CD8-positive, alpha-beta memory T cell (primary cell): ENCODE measurements around the gene HBEGF. TPM values are rescaled to one million over a fixed set of nuclear protein-coding genes. Genes with fewer than 3 reads are reported as not detected.
A peak's percentile ranks its signal among the peaks of the same experiment; 100 is the strongest.

Experiments used
- CTCF ChIA-PET: fragments of 350-600 bp; sonication (Branson Sonifier 250); formaldehyde crosslinking; loops from one replicate; lab custom pipeline; 2021; ENCODE audit warnings: antibody characterized with exemption; lab: Charles Lee
- POLR2A ChIA-PET: fragments of 350-600 bp; sonication (Branson Sonifier 250); formaldehyde crosslinking; loops from one replicate; lab custom pipeline; 2021; ENCODE audit warnings: antibody characterized with exemption; lab: Charles Lee
- DNase-seq, 5 donors: peaks; one replicate each; pipeline versions ENCODE4 v3.0.0 to v3.0.0-alpha.2; 2020 to 2022; ENCODE audit warnings: mixed read lengths in 1 of 5
- H3K27ac ChIP-seq: one replicate; pipeline ENCODE4 v1.7.0; 2013; ENCODE audit warnings: low read depth, mild to moderate bottlenecking, low read length, moderate library complexity
- H3K27me3 ChIP-seq: 2 replicates; pipeline ENCODE4 v1.7.0; 2013; ENCODE audit warnings: low read length, mild to moderate bottlenecking; ENCODE audit not compliant: insufficient read depth, poor library complexity, severe bottlenecking
- H3K36me3 ChIP-seq: 2 replicates; pipeline ENCODE4 v1.7.0; 2013; ENCODE audit warnings: mild to moderate bottlenecking, low read length, moderate library complexity; ENCODE audit not compliant: insufficient read depth
- H3K4me1 ChIP-seq: 2 replicates; pipeline ENCODE4 v1.7.0; 2013; ENCODE audit warnings: mild to moderate bottlenecking, low read length, moderate library complexity; ENCODE audit not compliant: insufficient read depth
- H3K4me3 ChIP-seq: 2 replicates; pipeline ENCODE4 v1.7.0; 2013; ENCODE audit warnings: mild to moderate bottlenecking, low read length
- H3K9me3 ChIP-seq: 2 replicates; pipeline ENCODE4 v1.7.0; 2013; ENCODE audit warnings: mild to moderate bottlenecking, low read length
- H3K27ac Mint-ChIP-seq, 8 donors: one replicate each; pipeline ENCODE4 v1.8.0; 2020 to 2021; ENCODE audit warnings: mixed read lengths in 8 of 8, mild to moderate bottlenecking in 6 of 8, inconsistent platforms in 3 of 8, moderate library complexity in 3 of 8
- H3K27me3 Mint-ChIP-seq, 2 donors: one replicate each; pipeline ENCODE4 v1.8.0; 2020 to 2021; ENCODE audit warnings: mixed read lengths in 2 of 2, mild to moderate bottlenecking in 1 of 2, moderate library complexity in 1 of 2
- H3K36me3 Mint-ChIP-seq, 3 donors: one replicate each; pipeline ENCODE4 v1.8.0; 2020 to 2021; ENCODE audit warnings: mixed read lengths in 3 of 3, inconsistent platforms in 1 of 3, mild to moderate bottlenecking in 1 of 3
- H3K4me1 Mint-ChIP-seq, 3 donors: one replicate each; pipeline ENCODE4 v1.8.0; 2020 to 2021; ENCODE audit warnings: mixed read lengths in 3 of 3, inconsistent platforms in 1 of 3, mild to moderate bottlenecking in 1 of 3
- H3K4me3 Mint-ChIP-seq, 7 donors: one replicate each; pipeline ENCODE4 v1.8.0; 2020 to 2021; ENCODE audit warnings: mixed read lengths in 7 of 7, mild to moderate bottlenecking in 6 of 7, moderate library complexity in 4 of 7, inconsistent platforms in 2 of 7
- H3K9me3 Mint-ChIP-seq, 5 donors: one replicate each; pipeline ENCODE4 v1.8.0; 2020 to 2022; ENCODE audit warnings: mixed read lengths in 5 of 5, mild to moderate bottlenecking in 3 of 5, moderate library complexity in 2 of 5, inconsistent platforms in 1 of 5
- polyA plus RNA-seq: library from polyadenylated mRNA; unstranded; fragments of 300-500 nt; fragmentation: Illumina TruSeq; gene quantifications from one replicate; pipeline ENCODE4 v1.2.3, GENCODE V29; 2021
- total RNA-seq, 2 experiments: library from RNA; stranded (reverse); gene quantifications; one replicate each; pipeline ENCODE4 v1.2.3, GENCODE V29; 2021

The HBEGF gene, protein sequence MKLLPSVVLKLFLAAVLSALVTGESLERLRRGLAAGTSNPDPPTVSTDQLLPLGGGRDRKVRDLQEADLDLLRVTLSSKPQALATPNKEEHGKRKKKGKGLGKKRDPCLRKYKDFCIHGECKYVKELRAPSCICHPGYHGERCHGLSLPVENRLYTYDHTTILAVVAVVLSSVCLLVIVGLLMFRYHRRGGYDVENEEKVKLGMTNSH
- total RNA-seq: 1 to 10 TPM; 2.1 TPM
- not detected for polyA plus RNA-seq

DNA sequence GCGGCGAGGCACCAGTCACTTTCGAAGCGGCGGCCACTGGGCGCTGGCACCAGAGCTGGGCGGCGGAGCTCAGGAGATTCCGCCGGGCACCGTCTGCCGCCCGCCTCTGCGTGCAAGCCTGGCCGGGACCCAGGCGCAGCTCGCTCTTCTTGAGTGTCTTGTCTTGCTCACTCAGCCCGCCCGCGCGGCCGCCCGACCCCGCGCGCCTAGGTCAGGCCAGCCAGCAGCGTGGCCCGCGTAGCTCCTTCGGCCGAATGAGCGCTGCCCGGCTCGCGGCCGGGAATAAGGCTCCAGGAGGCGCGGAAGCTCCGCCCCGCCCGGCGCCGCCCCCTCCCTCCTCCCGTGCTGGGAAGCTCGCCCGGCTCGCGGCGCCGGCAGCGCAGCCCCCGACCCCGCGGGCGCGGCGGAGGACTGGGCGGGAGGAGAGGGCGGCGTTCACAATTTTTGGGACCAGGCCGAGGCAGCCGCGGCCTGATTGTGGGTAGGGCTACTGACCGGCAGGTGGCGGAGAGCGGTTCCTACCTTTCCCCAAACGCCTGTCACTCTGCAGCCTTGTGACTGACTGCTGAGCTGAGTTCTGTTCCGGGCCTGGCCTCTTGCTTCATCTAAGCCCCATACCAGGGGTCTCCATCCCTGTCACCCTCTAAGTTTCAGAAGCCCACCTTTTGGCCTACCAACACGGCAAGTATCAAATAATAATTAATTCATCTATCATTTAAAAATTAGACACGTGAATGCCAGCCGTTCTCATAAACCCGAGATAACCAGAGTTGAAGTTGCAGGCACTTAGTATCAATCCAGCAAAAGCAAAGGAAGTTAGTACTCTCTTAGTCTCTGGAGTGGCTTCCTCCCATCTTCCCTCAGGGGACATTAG, at the start of gene HBEGF:
Gene HBEGF (minus strand): TSS at position 256 of the 874 bp plus-strand sequence. CDS start 275 bp downstream, outside the sequence.
- Histone ChIP-seq H3K36me3 (no peaks in the 10 kb centered on the region), H3K4me3 (peak within 1 kb of the TSS; percentile 51), H3K27ac (no peak within 1 kb of the TSS), H3K27me3 (no peaks in the 10 kb centered on the region), H3K4me1 (peaks cover 40% of the 10 kb centered on the region), H3K9me3 (no peaks in the 10 kb centered on the region)
- no peaks in the 10 kb centered on the region for H3K36me3 Mint-ChIP-seq
- ChIA-PET CTCF (interaction anchor here (0.6 to 3.8 kb wide), 11 partner anchors 9 to 104 kb away, joined by 3 to 16 read pairs (median 3); no protein-coding TSS in a partner anchor), POLR2A (interaction anchor here (1.2 kb wide), 1 partner anchor 54 kb away, joined by 3 read pairs; no protein-coding TSS in a partner anchor)
- H3K9me3 Mint-ChIP-seq: no peaks in the 10 kb centered on the region
- H3K4me1 Mint-ChIP-seq: peaks cover 22 to 31% (median 29%) of the 10 kb centered on the region in 3 donors
- peak; percentile 25 to 59 (median 47) for DNase-seq
- H3K27me3 Mint-ChIP-seq: peaks cover 21 to 33% of the 10 kb centered on the region in 2 donors
- H3K27ac Mint-ChIP-seq: peak within 1 kb of the TSS in 3 of 8 donors; percentile 43 to 87 (median 51)
- peak within 1 kb of the TSS; percentile 76 to 86 (median 80) for H3K4me3 Mint-ChIP-seq

DNA sequence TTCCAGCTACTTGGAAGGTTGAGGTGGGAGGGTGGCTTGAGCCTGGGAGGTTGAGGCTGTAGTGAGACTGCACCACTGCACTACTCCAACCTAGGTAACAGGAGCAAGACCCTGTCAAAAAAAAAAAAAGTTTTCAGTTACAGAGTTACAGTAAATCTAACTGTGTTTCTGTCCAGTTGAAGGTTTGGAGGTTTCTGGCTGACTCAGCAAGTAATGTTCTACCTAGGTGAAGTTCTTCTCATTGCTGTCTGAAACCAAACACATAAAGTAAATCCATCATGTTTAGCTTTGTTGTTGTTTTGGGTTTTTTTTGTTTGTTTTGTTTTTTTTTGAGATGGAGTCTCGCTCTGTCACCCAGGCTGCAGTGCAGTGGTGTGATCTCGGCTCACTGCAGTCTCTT, 47.3 kb upstream of the HBEGF start:
- Histone ChIP-seq H3K9me3 (no peaks in the 10 kb centered on the region), H3K4me3 (no peak overlapping the region), H3K27me3 (no peaks in the 10 kb centered on the region), H3K36me3 (no peaks in the 10 kb centered on the region), H3K27ac (no peak overlapping the region), H3K4me1 (no peaks in the 10 kb centered on the region)
- Mint-ChIP-seq H3K27me3 (no peaks in the 10 kb centered on the region), H3K4me3 (no peak overlapping the region), H3K4me1 (no peaks in the 10 kb centered on the region), H3K27ac (no peak overlapping the region), H3K9me3 (no peaks in the 10 kb centered on the region), H3K36me3 (peaks cover 0 to 5% (median 0%) of the 10 kb centered on the region in 3 donors)
- DNase-seq: no peak
- POLR2A ChIA-PET: no interaction called here
- CTCF ChIA-PET: interaction anchor here (1.9 kb wide), 1 partner anchor 21 kb away, joined by 6 read pairs; no protein-coding TSS in a partner anchor

DNA sequence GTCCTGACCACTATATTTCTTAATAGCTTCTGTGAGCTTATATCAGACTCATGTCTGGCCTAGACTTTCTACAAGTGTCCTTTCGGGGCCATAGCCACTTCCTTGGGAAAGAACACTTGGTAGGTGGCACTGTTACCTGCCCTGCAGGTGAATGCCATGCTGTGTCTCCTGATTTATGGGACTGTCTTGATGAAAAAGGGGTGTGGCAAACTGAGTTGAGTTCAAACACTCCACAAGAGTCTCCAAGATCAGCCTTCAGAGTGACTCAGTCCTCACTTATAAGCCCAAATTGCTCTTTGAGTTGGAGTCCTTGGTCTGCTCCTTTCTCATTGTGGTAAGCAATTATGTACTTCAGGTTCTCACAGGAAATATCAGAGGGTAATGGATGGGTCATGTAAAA, 45.3 kb upstream of the HBEGF start:
- CTCF ChIA-PET: interaction anchor here (0.9 kb wide), 1 partner anchor 27 kb away, joined by 3 read pairs; no protein-coding TSS in a partner anchor
- POLR2A ChIA-PET: no interaction called here
- Mint-ChIP-seq H3K9me3 (no peaks in the 10 kb centered on the region), H3K4me3 (no peak overlapping the region), H3K27ac (no peak overlapping the region), H3K4me1 (no peaks in the 10 kb centered on the region), H3K27me3 (no peaks in the 10 kb centered on the region), H3K36me3 (peaks cover 0 to 5% (median 0%) of the 10 kb centered on the region in 3 donors)
- Histone ChIP-seq H3K9me3 (no peaks in the 10 kb centered on the region), H3K4me3 (no peak overlapping the region), H3K36me3 (no peaks in the 10 kb centered on the region), H3K27ac (no peak overlapping the region), H3K27me3 (no peaks in the 10 kb centered on the region), H3K4me1 (no peaks in the 10 kb centered on the region)
- DNase-seq: no peak

DNA sequence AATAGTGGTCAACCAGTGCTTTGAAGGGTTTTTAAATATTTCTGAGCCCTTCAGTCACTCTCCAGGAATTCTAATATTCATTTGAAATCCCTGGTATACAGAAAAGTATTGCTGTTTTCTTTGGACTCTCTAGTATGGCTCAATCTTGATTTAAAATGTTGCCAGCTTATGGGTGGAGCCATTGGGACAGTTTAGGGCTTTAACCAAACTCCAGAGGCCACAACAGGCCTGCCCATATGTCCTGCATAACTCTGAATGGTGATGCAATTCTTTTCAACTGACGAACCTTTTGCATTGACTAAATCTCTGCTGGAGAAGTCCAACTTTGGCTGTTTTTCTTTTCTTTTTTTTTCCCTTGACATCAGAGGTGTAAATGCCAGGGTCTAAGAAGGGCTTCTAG, 44.9 kb upstream of the HBEGF start:
- Mint-ChIP-seq H3K9me3 (no peaks in the 10 kb centered on the region), H3K4me3 (no peak overlapping the region), H3K27me3 (no peaks in the 10 kb centered on the region), H3K36me3 (peaks cover 0 to 5% (median 0%) of the 10 kb centered on the region in 3 donors), H3K4me1 (no peaks in the 10 kb centered on the region), H3K27ac (no peak overlapping the region)
- Histone ChIP-seq H3K27me3 (no peaks in the 10 kb centered on the region), H3K36me3 (no peaks in the 10 kb centered on the region), H3K4me1 (no peaks in the 10 kb centered on the region), H3K27ac (no peak overlapping the region), H3K9me3 (no peaks in the 10 kb centered on the region), H3K4me3 (no peak overlapping the region)
- no peak for DNase-seq
- ChIA-PET CTCF (interaction anchor here (0.9 kb wide), 1 partner anchor 27 kb away, joined by 3 read pairs; no protein-coding TSS in a partner anchor), POLR2A (no interaction called here)

DNA sequence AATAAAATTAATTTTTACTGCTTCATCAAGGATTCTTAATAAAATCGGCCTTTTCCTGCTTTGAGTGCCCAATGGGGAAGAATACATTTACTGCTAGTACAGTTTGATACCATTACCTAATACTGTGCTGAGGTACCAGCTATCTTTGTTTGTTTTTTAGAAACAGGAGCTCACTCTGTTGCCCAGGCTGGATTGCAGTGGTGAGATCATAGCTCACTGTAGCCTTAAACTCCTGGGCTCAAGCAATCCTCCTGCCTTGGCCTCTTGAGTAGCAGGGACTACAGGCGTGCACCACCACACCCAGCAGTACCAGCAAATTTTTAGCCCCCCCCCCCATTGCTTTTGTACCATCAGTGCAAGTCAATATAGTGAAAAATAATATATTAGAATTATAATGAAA, 41.6 kb upstream of the HBEGF start:
- no peak overlapping the region for H3K27ac Mint-ChIP-seq
- H3K4me1 ChIP-seq: no peaks in the 10 kb centered on the region
- no peaks in the 10 kb centered on the region for H3K36me3 ChIP-seq
- H3K27me3 Mint-ChIP-seq: peaks cover 0 to 2% of the 10 kb centered on the region in 2 donors
- H3K27me3 ChIP-seq: no peaks in the 10 kb centered on the region
- H3K4me1 Mint-ChIP-seq: peaks cover 0 to 2% (median 0%) of the 10 kb centered on the region in 3 donors
- H3K4me3 Mint-ChIP-seq: no peak overlapping the region
- H3K27ac ChIP-seq: no peak overlapping the region
- no peak overlapping the region for H3K4me3 ChIP-seq
- H3K9me3 Mint-ChIP-seq: no peaks in the 10 kb centered on the region
- H3K9me3 ChIP-seq: no peaks in the 10 kb centered on the region
- ChIA-PET POLR2A (no interaction called here), CTCF (interaction anchor here (3.3 kb wide), 1 partner anchor 15 kb away, joined by 11 read pairs; no protein-coding TSS in a partner anchor)
- no peak for DNase-seq
- H3K36me3 Mint-ChIP-seq: peaks cover 0 to 3% (median 0%) of the 10 kb centered on the region in 3 donors

DNA sequence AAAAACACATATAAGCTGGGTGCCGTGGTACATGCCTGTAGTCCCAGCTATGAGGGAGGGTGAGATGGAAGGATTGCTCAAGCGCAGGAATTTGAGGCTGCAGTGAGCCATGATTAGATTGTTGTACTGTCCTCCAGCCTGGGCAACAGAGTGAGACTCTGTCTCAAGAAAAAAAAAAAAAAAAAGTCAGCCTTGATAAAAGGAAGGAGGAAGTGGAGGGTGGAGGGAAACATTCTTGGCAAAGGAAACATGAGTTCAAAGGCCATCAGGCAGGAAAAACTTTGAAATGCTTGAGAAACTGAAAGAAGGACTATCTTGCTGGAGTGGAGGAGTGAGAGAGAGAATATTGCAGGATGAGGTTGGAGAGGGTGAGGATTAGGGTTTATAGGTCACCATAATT, 36.9 kb upstream of the HBEGF start:
- Histone ChIP-seq H3K27me3 (no peaks in the 10 kb centered on the region), H3K9me3 (no peaks in the 10 kb centered on the region), H3K36me3 (no peaks in the 10 kb centered on the region), H3K27ac (no peak overlapping the region), H3K4me1 (no peaks in the 10 kb centered on the region), H3K4me3 (no peak overlapping the region)
- no peak for DNase-seq
- ChIA-PET CTCF (no interaction called here), POLR2A (no interaction called here)
- no peaks in the 10 kb centered on the region for H3K36me3 Mint-ChIP-seq
- H3K27me3 Mint-ChIP-seq: peaks cover 0 to 5% of the 10 kb centered on the region in 2 donors
- H3K27ac Mint-ChIP-seq: no peak overlapping the region
- peaks cover 0 to 2% (median 0%) of the 10 kb centered on the region in 3 donors for H3K4me1 Mint-ChIP-seq
- no peaks in the 10 kb centered on the region for H3K9me3 Mint-ChIP-seq
- no peak overlapping the region for H3K4me3 Mint-ChIP-seq

DNA sequence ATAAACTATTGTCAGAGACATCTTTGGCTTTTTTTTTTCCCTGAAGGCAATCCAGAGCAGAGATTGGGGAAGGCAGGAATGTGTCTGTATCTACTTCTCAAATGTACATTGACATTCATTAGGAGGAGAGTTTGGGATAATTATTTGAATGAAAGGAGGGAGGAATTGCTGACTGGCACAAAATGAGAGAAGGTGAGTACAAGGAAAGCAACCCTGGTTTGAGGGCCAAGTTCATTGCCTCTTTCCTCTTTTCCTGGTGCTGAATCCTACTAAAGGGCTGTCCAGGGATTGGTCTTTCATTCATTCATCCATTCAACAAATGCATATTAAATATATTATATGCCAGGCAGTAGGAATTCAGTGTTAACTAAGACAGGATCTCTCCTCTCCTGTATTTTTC, 36.5 kb upstream of the HBEGF start:
- no peaks in the 10 kb centered on the region for H3K4me1 ChIP-seq
- Mint-ChIP-seq H3K4me3 (no peak overlapping the region), H3K4me1 (peaks cover 0 to 2% (median 0%) of the 10 kb centered on the region in 3 donors), H3K36me3 (no peaks in the 10 kb centered on the region), H3K27ac (no peak overlapping the region), H3K27me3 (peaks cover 0 to 5% of the 10 kb centered on the region in 2 donors), H3K9me3 (no peaks in the 10 kb centered on the region)
- H3K4me3 ChIP-seq: no peak overlapping the region
- H3K36me3 ChIP-seq: no peaks in the 10 kb centered on the region
- no peak for DNase-seq
- no peaks in the 10 kb centered on the region for H3K9me3 ChIP-seq
- H3K27ac ChIP-seq: no peak overlapping the region
- ChIA-PET POLR2A (no interaction called here), CTCF (interaction anchor here (1.5 kb wide), 1 partner anchor 20 kb away, joined by 3 read pairs; no protein-coding TSS in a partner anchor)
- H3K27me3 ChIP-seq: no peaks in the 10 kb centered on the region
